ENCODE data around the gene MB.

- no peak for TF ChIP-seq CTCF (IDR thresholded peaks at IDR 0.05; ENCODE audit: poor library complexity, severe bottlenecking)
- no peak for TF ChIP-seq REST (IDR thresholded peaks at IDR 0.05; ENCODE audit: borderline replicate concordance)
- TF ChIP-seq TAF1 (IDR thresholded peaks at IDR 0.05; ENCODE audit: low read depth), result no peak
- no peak for TF ChIP-seq POLR2AphosphoS5 (IDR thresholded peaks at IDR 0.05)
- no peak for TF ChIP-seq EZH2 (IDR thresholded peaks at IDR 0.05; ENCODE audit: borderline replicate concordance, insufficient read depth, low read length, poor library complexity, severe bottlenecking)
- no peak for TF ChIP-seq EP300 (conservative IDR thresholded peaks at IDR 0.05; ENCODE audit: poor library complexity, severe bottlenecking)
Measured at GRCh38 chr22:35560824-35561223, 56.3 kb downstream of the MB start.

Data from neural cell (in vitro differentiated cells).